Subcutaneous adipose tissue (tissue), 4 donors: ENCODE data around the gene RAB40C. TPM values are rescaled to one million over a fixed set of nuclear protein-coding genes. Genes with fewer than 3 reads are reported as not detected.

Experiments used
- total RNA-seq, 4 donors: library from RNA; depleted of rRNA; stranded (reverse); fragments of >200 nt; gene quantifications; one replicate each; pipeline ENCODE4 v1.1.0, GENCODE V29; 2016
- TF ChIP-seq, protein P1 (sequence below): fragments of 450-650 bp; IDR thresholded peaks from one replicate; pipeline ENCODE4 v1.5.1; 2016; ENCODE audit warnings: low read depth, mild to moderate bottlenecking, control low read depth, antibody characterized with exemption, moderate library complexity

The RAB40C gene
- total RNA-seq, 4 donors from 2014 or later = 7.7 to 32.2 (median 12.3) TPM

DNA sequence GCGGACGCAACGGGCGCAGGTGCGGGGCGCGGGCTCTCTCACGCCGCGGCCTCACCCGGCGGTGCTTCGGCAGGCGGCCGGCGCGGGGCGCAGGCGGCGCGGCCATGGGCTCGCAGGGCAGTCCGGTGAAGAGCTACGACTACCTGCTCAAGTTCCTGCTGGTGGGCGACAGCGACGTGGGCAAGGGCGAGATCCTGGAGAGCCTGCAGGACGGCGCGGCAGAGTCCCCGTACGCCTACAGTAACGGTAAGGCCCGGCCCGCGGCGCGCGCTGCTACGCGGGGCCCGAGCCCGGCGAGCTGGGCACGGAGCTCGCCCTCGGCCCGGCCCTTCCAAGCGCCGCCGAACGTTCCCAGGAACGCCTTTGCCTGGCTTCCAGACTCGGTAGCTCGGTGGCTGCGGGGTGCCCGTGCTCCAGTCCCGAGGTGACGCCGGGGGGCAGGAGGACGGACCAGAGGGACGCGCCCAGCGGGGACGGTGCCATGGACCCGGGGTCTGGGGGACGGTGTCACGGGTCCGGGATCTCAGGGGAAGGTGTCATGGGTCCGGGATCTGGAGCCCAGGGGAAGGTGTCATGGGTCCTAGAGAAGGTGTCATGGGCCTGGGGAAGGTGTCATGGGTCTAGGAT, 435 bp downstream of the RAB40C start:
- TF ChIP-seq, protein P1, sequence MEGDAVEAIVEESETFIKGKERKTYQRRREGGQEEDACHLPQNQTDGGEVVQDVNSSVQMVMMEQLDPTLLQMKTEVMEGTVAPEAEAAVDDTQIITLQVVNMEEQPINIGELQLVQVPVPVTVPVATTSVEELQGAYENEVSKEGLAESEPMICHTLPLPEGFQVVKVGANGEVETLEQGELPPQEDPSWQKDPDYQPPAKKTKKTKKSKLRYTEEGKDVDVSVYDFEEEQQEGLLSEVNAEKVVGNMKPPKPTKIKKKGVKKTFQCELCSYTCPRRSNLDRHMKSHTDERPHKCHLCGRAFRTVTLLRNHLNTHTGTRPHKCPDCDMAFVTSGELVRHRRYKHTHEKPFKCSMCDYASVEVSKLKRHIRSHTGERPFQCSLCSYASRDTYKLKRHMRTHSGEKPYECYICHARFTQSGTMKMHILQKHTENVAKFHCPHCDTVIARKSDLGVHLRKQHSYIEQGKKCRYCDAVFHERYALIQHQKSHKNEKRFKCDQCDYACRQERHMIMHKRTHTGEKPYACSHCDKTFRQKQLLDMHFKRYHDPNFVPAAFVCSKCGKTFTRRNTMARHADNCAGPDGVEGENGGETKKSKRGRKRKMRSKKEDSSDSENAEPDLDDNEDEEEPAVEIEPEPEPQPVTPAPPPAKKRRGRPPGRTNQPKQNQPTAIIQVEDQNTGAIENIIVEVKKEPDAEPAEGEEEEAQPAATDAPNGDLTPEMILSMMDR = no peak

- TF ChIP-seq, protein P1 = no peak
Observed at GRCh38 chr16:590815-591200, 942 bp downstream of the RAB40C start.

DNA sequence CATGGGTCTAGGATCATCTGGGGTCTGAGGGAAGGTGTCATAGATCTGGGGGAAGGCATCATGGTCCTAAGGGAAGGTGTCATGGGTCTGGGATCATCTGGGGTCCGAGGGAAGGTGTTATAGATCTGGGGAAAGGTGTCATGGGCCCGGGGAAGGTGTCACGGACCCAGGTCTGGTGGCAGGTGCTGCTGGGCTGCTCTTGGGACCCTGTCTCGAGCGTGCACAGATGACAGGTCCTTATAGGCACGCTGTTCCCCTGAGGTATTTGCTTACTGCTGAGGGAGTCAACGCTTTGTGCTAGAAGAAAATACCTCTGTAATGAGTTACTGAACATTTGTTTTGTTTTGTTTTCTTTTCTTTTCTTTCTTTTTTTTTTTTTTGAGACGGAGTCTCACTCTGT, 1.4 kb downstream of the RAB40C start:
- TF ChIP-seq, protein P1 = no peak

GRCh38 chr16:591892-592517, 2.1 kb downstream of the RAB40C start:
- TF ChIP-seq, protein P1 = no peak

DNA sequence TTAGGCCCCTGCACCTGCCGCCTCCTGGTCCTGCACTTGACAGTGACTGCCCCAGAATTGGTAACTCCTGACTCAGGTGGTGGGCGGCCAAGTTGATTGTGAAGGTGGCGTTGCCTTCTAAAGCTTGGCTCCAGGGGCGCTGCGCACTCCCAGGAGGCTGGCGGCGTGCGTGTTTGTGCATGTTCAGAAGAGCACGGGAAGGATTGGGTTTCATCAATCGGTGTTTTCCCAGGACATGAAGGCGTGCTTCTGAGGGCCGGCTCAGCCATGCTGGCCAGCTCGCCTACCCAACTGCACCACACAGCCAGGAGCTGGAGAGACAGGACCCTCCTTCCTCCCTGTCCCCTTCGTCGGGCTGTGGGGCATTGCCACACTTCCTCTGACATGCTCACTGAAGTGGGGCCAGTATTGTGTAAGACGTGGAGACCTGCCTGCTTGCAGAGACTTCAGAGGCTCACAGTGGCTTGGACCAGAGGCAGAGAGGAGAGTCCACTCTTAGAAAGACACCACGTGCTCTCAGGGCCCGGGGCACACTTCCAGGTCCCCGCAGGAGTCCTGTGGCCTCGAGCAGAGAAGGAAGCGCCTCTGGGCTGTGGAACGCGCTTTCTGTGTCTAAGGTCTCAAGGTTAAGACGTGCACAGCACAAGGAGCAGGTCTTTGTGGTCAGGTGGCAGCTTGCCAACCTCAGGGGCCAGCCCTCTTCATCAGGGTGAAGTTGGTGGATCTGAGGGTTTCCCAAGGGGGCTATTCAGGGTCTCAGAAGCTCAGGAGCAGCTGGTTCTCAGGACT, 2.8 kb downstream of the RAB40C start:
- TF ChIP-seq, protein P1 = no peak

DNA sequence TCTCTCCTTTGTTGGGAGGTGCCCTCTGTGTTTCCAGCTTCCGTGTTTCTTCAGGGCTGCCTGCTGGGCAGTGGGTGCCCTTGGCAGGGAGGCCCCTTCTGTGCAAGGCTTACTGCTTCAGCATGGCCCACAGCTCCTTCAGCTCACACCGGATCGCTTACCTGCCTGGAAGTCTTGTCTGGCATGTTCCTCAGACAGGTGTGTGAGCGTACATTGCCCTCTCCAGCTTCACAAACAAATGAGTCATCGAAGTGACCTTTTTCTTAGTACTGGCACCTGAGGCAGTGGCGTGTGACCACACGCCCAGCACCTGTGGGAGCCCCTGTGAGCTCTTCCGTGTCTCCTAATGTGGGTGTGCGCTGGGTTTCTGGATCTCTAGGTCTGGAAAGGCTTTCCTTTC, 3.5 kb downstream of the RAB40C start:
- TF ChIP-seq, protein P1 = no peak

GRCh38 chr16:593807-594206, 3.9 kb downstream of the RAB40C start:
- TF ChIP-seq, protein P1 = no peak
